DOHH2 (cell line): ENCODE measurements around the gene R3HDM2.
A peak's percentile ranks its signal among the peaks of the same experiment; 100 is the strongest.

Experiments used
- H3F3A ChIP-seq: fragments of 200-600 bp; sonication (generic), shearing (Covaris generic); 2 replicates; pipeline ENCODE4 v1.6.0; 2016; ENCODE audit warnings: antibody characterized with exemption, mild to moderate bottlenecking; ENCODE audit not compliant: control insufficient read depth, insufficient read depth
- H3K27ac ChIP-seq: fragments of 200-600 bp; sonication (generic); 2 replicates; pipeline ENCODE4 v1.5.1; 2014; ENCODE audit warnings: low read depth, mild to moderate bottlenecking, low read length, moderate library complexity
- H3K27me3 ChIP-seq: fragments of 200-600 bp; sonication (generic); 2 replicates; pipeline ENCODE4 v1.6.1; 2014; ENCODE audit warnings: mild to moderate bottlenecking, low read length, mixed read lengths; ENCODE audit not compliant: control insufficient read depth
- H3K36me3 ChIP-seq: fragments of 200-600 bp; sonication (generic); 2 replicates; pipeline ENCODE4 v1.6.1; 2014; ENCODE audit warnings: mild to moderate bottlenecking, low read length, moderate library complexity, mixed read lengths; ENCODE audit not compliant: control insufficient read depth
- H3K4me1 ChIP-seq: fragments of 200-600 bp; sonication (generic); 2 replicates; pipeline ENCODE4 v1.6.1; 2014; ENCODE audit warnings: mild to moderate bottlenecking, low read length, mixed read lengths; ENCODE audit not compliant: control insufficient read depth
- H3K4me2 ChIP-seq: fragments of 200-600 bp; sonication (generic); 2 replicates; pipeline ENCODE4 v1.6.0; 2014; ENCODE audit warnings: mild to moderate bottlenecking, low read length, moderate library complexity
- H3K4me3 ChIP-seq: fragments of 200-600 bp; sonication (generic); 2 replicates; pipeline ENCODE4 v1.5.1; 2014; ENCODE audit warnings: mild to moderate bottlenecking, low read length, mixed read lengths
- H3K79me2 ChIP-seq: fragments of 200-600 bp; sonication (generic); 2 replicates; pipeline ENCODE4 v1.6.1; 2014; ENCODE audit warnings: mild to moderate bottlenecking, low read length, mixed read lengths; ENCODE audit not compliant: control insufficient read depth
- H3K9me2 ChIP-seq: fragments of 200-600 bp; sonication (generic); replicated peaks from 2 replicates; pipeline ENCODE4 v1.6.1; 2014; ENCODE audit warnings: mild to moderate bottlenecking, low read length, mixed read lengths; ENCODE audit not compliant: control insufficient read depth
- H3K9me3 ChIP-seq: fragments of 200-600 bp; sonication (generic); 2 replicates; pipeline ENCODE4 v1.6.1; 2014; ENCODE audit warnings: antibody characterized with exemption, low read length, mixed read lengths; ENCODE audit not compliant: control insufficient read depth, insufficient read depth
- H4K20me1 ChIP-seq: fragments of 200-600 bp; sonication (generic); 2 replicates; pipeline ENCODE4 v1.6.0; 2014; ENCODE audit warnings: low read depth, mild to moderate bottlenecking, antibody characterized with exemption, low read length, moderate library complexity; ENCODE audit not compliant: control insufficient read depth, insufficient read depth
- CTCF ChIP-seq: fragments of 200-600 bp; sonication (generic); IDR thresholded peaks from one replicate; pipeline ENCODE4 v1.5.1; 2014; ENCODE audit warnings: antibody characterized with exemption, mild to moderate bottlenecking, low read depth, low read length; ENCODE audit not compliant: poor library complexity, severe bottlenecking
- EZH2phosphoT487 ChIP-seq: fragments of 200-600 bp; sonication (generic); IDR thresholded peaks from 2 replicates; pipeline ENCODE4 v1.6.1; 2017; ENCODE audit warnings: borderline replicate concordance, mild to moderate bottlenecking, antibody characterized with exemption, low read length, moderate library complexity, mixed read lengths

The R3HDM2 gene

DNA sequence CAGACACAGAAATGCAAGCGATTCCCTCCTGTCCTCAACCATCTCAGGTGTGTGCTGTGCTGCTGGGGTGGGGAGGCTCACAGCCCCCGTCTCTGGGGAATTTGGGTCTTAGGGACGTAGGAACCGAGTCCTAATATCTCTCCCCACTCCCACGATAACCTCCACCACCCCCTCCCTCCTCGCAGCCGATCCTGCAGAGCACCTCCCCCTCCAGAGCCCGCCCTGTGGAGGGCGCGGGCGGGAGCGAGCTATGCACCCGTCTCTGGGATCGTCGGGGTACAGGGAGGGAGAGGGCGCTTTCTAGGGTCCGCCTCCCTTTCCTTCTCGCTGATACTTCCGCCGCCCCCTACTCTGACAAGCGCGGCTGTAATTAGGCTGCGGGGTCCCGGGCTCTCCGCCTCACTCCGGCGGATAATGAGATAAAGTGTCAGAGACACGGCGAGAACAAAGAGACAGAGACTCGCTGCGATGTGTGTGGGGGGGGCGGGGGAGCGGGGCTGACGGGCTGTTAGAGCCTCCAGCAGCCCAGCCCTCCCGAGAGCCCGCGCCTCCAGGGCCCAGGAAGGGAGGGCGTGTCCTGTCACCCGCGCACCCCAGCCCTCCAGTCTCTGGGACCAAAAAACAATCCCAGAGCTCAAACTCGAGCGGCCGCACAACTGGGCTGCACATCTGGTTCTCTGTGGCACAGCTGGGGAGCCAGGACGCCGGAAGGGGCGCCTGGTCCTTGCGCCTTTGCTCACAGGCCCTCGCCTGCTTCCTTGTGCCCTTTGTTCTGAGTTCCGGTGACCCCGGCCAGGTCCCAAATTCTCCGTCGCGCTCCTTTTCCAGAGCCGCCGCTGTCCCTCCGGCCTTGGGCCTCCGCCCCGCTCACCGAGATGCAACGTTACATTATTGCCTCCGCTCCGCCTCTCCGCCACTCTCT, 192.7 kb downstream of the R3HDM2 start:
- Histone ChIP-seq H3K9me3 (no peaks in the 10 kb centered on the region), H3K79me2 (peaks cover 17% of the 10 kb centered on the region), H3K4me2 (peak overlapping the region; percentile 99), H3K27ac (peak overlapping the region; percentile 98), H3F3A (peaks cover 49% of the 10 kb centered on the region), H3K4me1 (peaks cover 79% of the 10 kb centered on the region), H4K20me1 (0 out of 2 replicates have a peak, but pooled peaks cover 3% of the 10 kb centered on the region), H3K9me2 (no peaks in the 10 kb centered on the region), H3K4me3 (peak overlapping the region; percentile 87), H3K27me3 (no peaks in the 10 kb centered on the region), H3K36me3 (peaks cover 37% of the 10 kb centered on the region)
- TF ChIP-seq CTCF: no peak
- no peak for TF ChIP-seq EZH2phosphoT487

- peaks cover 44% of the 10 kb centered on the region for H3K36me3 ChIP-seq
- peaks cover 83% of the 10 kb centered on the region for H3K4me1 ChIP-seq
- no peaks in the 10 kb centered on the region for H3K9me2 ChIP-seq
- H4K20me1 ChIP-seq: peaks cover 7% of the 10 kb centered on the region; the same call in 1 of the 2 replicates
- no peaks in the 10 kb centered on the region for H3K27me3 ChIP-seq
- peak overlapping the region; percentile 98 for H3K27ac ChIP-seq
- peak overlapping the region; percentile 87 for H3K4me3 ChIP-seq
- TF ChIP-seq EZH2phosphoT487 (no peak), CTCF (no peak)
- H3K79me2 ChIP-seq: peaks cover 20% of the 10 kb centered on the region
- peak overlapping the region; percentile 99 for H3K4me2 ChIP-seq
- no peaks in the 10 kb centered on the region for H3K9me3 ChIP-seq
- peaks cover 49% of the 10 kb centered on the region for H3F3A ChIP-seq
These were observed 193.3 kb downstream of the R3HDM2 start for GRCh38 chr12:57237596-57237931.

GRCh38 chr12:57236925-57237595, 193.8 kb downstream of the R3HDM2 start:
- H3K27me3 ChIP-seq: no peaks in the 10 kb centered on the region
- peaks cover 88% of the 10 kb centered on the region for H3K4me1 ChIP-seq
- peaks cover 48% of the 10 kb centered on the region for H3K36me3 ChIP-seq
- H3K27ac ChIP-seq: no peak overlapping the region; the same call in 1 of the 2 replicates
- H3K4me3 ChIP-seq: peak overlapping the region; percentile 87
- H3K4me2 ChIP-seq: peak overlapping the region; percentile 99
- no peaks in the 10 kb centered on the region for H3K9me3 ChIP-seq
- peaks cover 7% of the 10 kb centered on the region; the same call in 1 of the 2 replicates for H4K20me1 ChIP-seq
- TF ChIP-seq CTCF: no peak
- TF ChIP-seq EZH2phosphoT487: no peak
- no peaks in the 10 kb centered on the region for H3K9me2 ChIP-seq
- H3F3A ChIP-seq: peaks cover 49% of the 10 kb centered on the region
- peaks cover 21% of the 10 kb centered on the region for H3K79me2 ChIP-seq
